Anterior cingulate cortex (tissue), 58 donors: ENCODE data around the gene TUBGCP2.
A peak's percentile ranks its signal among the peaks of the same experiment; 100 is the strongest.
"Not testable (repeated sequence)": the region's sequence is repeated elsewhere in the genome, so short reads cannot be mapped to it uniquely, and the experiment has no call there.

ENCODE experiments used
- DNase-seq, 58 donors: peaks; one replicate each; lab custom pipeline; 2025; lab: John Stamatoyannopoulos, UW

The TUBGCP2 gene

DNA sequence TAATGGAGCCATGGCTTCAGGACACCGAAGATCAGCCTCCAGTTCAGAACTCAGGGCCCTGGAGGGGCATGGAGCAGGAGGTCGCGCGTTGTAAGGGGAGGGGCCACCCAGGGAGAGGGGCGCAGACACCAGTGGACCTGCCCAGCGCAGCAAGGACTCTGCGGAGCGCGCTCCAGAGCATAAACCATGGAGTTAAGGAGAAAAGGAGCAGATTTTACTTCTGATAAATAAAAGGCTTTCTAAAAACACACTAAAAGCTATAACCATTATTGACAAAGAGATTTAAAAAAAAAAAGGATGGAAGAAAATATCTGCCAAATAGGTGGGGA, 17.5 kb upstream of the TUBGCP2 start:
- DNase-seq = no peak

DNA sequence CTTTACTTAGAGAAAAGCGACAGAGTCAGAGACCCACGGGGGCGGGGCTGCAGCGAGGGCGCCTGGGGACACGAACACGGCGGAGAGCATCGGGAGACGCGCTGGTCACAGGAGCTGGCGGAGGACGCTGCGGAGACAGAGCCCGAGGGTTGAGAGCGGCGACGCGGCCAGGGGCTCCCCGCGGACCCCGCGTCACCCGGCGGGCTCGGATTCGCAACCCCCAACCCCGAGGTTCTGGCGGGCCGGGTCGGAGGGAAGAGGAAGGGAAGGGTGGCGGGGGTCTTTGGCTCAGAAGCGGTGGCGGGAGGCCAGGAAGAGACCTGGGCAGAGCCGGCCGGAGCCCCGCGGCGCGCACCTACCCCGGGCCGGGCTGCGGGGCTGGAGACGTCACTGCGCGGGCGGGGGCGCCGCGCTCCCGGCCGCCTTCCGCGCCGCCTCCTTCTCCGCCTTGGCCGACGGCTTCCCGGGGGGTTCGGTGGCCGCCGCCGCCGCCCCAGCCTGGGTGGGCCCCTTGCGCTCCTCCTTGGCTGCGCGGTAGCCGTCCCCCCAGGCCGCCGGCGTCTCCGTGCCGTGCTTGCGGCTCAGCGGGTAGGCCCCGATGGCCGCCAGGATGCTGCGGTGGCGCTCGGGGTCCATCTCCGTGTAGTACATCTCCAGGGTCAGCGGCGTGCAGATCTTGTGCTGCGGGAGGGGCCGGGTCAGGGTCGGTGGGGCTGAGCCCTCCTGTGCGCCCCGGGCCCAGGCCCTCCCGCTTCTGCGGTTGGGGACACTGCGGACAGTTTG, 17.0 kb upstream of the TUBGCP2 start:
- DNase-seq = no peak

DNA sequence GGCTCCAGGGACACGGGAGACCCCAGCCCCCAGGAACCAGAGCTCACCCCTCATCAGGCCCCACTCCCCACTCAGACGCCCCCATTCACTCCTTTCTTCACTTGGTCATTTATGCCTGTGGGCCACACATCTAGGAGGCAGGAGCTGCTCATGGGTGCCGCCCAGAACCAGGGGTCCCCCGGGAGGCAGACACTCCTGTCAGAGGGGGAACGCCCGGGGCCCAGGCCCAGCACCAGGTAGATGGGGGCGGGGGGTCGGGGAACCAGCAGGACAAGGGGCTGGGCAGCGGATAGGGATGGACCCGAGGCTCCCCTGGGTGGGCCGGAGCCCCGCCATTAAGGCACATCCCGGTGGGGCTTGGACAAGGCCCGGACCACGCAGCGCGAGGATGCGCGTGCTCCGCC, 16.2 kb upstream of the TUBGCP2 start:
- no peak for DNase-seq

DNA sequence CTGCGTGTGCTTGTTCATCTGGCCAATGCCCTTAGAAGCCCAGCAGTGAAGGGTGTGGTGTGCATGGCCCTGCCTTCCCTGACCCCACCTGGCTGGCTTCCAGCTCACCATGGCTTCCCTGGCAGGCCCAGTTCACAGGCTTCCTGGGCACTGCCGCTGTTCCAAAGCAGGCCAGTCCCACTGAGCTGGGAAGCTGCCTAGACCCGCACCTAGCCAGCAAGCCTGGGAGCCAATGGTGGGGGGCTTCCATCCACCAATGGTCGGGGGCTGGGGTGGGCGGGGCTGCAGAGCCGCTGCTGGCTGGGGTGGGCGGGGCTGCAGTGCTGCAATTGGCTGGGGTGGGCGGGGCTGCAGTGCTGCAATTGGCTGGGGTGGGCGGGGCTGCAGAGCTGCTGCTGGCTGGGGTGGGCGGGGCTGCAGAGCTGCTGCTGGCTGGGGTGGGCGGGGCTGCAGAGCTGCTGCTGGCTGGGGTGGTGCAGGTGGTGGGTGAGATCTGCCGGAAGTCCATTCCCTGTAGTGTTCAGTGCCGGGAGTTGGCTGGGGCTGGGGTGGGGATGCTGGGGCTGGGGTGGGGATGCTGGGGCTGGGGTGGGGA, 15.6 kb upstream of the TUBGCP2 start:
- peak in 26 of 58 donors; percentile 18 to 79 (median 44) for DNase-seq

DNA sequence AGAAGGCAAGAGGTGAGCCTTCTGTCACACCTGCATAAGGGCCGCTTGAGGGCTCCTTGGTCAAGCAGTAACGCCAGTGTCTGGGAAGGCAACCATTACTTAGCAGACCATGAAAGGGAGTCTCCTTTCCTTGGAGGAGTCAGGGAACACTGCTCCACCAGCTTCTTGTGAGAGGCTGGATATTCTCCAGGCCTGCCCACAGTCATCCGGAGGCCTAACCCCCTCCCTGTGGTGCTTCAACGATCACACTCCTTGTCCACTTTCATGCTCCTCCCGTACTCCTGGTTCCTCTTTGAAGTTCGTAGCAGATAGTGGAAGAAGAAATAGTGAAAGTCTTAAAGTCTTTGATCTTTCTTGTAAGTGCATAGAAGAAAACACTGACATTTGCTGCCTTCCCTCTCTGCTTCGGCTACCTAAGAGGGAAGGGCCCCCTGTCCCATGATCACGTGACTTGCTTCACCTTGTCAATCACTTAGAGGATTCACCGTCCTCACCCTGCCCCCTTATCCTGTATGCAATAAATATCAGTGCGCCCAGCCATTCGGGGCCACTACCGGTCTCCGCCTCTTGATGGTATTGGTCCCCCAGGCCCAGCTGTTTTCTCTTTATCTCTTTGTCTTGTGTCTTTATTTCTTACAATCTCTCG, 13.5 kb upstream of the TUBGCP2 start:
- DNase-seq = not testable (repeated sequence)

DNA sequence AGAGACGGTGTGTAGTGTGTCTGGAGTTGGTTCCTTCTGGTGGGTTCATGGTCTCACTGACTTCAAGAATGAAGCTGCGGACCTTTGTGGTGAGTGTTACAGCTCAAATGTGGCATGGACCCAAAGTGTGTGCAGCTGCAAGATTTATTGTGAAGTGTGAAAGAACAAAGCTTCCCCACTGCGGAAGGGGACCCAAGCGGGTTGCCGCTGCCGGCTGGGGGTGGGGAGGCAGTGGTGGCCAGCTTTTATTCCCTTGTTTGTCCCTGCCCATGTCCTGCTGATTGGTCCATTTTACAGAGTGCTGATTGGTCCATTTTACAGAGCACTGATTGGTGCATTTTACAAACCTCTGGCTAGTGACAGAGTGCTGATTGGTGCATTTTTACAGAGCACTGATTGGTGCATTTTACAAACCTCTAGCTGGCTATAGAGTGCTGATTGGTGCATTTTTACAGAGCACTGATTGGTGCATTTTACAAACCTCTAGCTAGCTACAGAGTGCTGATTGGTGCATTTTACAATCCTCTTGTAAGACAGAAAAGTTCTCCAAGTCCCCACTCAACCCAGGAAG, 12.3 kb upstream of the TUBGCP2 start:
- not testable (repeated sequence) for DNase-seq

DNA sequence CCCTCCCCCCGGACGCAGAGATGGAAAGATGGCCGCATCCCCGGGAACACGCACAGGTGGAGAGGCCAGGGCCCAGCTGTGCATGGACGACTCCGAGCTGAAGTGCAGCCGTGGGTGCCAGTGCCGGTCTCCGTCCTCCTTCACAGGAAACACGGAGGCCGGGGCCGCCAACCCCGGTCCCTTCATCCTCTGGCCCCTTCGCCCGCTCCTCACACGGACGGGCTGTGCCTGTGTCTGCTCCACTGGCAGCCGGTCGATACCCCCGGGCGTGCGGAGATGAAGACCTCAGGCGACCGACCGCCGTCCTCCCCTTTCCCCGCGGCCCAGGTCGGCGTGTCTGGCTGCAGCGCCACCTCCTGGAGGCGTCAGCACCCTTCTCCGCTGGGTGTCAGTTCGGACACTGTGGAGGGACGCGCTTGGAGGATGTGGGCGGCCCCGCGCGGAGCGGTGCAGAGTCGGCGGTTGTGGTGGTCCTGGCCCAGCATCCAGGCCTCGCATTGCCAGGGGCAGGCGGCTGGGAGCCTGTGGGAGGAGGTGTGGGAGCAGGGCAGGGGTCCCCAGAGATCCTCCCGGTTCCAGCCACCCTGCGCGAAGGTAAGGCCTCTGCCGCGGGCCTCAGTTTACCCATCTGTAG, 9.9 kb upstream of the TUBGCP2 start:
- peak in 20 of 58 donors; percentile 9 to 66 (median 28) for DNase-seq

DNA sequence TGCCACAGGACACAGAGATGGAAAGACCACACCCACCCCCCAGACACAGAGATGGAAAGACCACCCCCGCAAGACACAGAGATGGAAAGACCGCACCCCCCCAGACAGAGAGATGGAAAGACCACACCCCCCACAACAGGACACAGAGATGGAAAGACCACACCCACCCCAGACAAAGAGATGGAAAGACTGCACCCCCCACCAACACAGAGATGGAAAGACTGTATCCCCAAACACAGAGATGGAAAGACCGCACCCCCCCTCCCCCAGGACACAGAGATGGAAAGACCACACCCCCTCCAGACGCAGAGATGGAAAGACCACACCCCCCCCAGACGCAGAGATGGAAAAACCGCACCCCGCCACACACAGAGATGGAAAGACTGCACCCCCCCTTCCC, 8.1 kb upstream of the TUBGCP2 start:
- no peak for DNase-seq

DNA sequence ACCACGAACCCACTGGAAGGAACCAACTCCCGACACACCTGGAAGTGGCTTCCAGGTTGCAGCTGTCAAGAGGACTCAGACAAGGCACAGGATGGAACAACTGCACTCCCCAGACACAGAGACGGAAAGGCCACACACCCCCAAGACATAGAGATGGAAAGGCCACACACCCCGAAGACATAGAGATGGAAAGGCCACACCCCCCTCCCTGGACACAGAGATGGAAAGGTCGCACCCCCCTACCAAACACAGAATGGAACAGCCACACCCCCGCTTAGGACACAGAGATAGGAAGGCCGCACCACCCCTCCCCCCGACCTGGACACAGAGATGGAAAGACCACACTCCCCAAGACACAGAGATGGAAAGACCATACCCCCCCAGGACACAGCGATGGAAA, 7.6 kb upstream of the TUBGCP2 start:
- no peak for DNase-seq

DNA sequence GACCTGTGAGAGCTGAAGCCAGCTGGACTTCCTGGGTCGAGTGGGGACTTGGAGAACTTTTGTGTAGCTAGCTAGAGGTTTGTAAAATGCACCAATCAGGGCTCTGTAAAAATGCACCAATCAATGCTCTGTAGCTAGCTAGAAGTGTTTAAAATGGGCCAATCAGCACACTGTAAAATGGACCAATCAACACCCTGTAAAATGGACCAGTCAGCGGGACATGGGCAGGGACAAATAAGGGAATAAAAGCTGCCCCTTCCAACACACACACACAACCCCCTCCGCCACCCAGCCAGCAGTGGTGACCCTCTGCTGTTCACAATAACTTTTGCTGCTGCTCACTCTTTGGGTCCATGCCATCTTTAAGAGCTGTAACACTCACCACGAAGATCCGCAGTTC, 7.2 kb upstream of the TUBGCP2 start:
- no peak for DNase-seq

DNA sequence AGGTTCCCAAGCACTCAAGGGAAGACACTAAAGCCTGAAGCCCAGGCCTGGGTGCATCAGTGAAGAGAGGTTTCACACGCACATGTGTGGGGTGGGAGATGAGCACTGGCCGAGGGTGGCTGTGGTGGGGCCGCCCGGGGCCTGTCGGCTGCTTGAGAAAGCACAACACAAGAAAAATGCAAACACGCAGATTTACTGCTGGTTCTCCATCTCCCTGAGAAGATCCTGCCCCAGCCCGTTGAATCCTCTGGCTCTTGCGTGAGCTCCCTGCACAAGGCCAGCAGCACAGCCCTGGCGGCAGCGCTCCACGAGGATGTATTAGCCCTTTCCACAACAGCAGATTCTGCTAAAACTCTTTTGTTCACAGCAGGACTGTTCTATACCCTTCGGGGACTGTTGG, 6.2 kb upstream of the TUBGCP2 start:
- no peak for DNase-seq

DNA sequence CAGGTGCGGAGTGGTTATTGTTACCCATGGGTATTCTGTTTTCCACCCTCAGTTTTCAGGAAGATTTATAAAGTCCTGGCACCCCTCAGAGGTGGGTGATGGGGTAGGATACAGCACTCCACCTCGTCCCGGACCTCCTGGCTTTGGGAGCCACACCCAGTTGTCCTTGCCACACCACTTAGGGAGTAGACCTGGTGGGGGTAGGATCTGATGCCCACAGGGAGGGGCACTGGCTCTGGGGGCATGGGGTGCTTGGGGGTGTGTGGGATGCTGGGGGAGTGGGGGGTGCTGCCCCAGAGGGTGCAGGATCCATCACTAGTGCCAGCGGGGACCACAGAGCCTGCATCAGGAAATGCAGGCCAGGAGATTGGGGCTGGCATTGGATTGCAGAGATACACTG, 4.5 kb upstream of the TUBGCP2 start:
- no peak for DNase-seq

DNA sequence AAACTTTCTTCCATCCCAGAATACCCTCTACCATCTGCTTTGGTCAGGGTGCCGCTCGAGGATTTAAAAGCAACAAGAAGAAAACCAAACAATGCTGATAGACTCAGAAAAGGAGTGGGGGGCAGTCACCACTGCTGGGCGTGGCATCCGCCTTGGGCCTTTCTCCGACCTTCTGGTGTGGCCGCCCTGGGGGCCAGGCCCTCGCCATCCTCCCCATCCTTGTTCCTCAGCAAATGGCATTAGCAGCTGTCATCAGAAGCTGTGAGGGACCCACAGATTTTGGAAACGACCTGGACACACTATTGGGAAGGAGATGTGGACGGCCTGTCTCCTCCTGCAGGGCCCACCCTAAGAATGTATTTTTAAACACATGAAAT, 4.1 kb upstream of the TUBGCP2 start:
- no peak for DNase-seq

DNA sequence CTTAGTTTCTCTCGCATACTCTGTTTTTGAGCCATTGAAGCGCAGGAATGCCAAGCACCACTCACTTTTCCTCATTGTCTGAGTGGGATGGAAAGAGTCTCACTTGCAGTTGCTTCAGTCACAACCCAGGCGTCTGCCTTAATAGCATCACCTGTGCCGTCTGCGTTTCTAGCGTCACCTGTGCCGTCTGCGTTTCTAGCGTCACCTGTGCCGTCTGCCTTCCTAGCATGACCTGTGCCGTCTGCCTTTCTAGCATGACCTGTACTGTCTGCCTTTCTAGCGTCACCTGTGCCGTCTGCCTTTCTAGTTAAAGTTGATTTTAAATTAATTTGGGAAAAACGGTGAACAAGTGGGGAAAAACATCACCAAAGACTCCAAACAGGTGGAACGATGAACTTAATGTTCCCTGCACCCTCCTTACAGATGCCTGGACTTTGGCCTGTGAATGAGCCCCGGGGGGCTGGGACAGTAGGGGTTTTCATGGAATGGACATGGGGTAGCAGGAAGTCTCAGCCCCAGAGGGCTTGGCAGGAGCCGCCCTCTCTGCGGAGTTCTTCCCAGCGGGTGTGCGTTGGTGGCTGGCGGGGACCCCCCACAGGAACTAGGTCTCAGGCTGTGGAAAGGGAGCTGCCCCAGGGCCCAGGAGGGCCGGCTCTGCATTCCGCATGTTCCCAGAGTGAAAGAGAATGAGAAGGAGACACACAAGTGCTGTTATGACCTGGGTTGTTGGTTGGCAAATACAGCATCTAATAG, 3.5 kb upstream of the TUBGCP2 start:
- DNase-seq = no peak

DNA sequence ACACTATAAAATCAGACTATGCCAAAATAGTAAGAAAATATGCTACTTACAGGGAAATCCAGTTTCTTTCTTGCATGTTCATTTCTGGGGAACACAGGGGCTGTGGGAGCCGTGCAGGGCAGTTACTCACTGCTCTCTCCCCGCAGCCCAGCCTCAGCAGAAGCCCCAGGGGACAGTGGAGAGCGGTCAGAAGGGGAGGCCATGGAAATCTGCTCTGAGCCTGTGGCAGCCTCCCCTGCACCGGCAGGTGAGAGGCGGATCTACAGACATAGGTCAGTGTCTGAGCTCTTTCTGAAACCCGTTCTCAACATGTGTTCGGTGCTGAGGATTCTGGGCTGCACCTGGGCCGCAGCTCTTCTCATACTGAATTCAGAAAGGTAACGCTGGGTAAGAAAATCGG, 2.9 kb upstream of the TUBGCP2 start:
- DNase-seq = no peak

DNA sequence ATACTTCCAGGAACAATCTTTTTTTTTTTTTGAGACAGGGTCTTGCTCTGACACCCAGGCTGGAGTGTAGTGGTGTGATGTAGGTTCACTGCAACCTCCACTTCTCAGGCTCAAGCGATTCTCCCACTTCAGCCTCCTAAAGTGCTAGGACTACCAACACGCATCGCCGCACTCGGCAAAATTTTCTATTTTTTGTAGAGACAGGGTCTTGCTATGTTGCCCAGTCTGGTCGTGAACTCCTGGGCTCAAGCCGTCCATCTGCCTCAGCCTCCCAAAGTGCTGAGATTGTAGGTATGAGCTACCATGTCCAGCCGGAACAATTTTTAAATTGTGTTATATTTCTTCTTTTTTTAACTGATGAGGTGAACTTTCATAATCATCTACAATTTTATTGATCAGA, 2.1 kb upstream of the TUBGCP2 start:
- no peak for DNase-seq

DNA sequence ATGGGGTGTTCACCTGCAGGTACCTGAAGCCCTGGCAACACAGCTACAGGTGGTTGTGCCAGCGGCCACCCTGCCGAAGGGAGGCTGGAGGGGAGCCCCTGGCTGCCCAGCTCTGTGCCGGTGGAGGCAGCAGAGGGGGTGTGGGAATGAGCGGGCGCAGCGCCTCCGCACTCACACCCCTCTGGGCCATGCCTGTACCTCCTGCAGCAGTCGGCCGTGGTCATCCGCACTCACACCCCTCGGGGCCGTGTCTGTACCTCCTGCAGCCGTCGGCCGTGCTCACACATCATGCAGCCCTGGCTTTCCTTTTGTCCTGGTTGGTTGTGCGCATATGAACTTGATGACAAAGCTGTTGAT, 1.7 kb upstream of the TUBGCP2 start:
- DNase-seq = no peak

DNA sequence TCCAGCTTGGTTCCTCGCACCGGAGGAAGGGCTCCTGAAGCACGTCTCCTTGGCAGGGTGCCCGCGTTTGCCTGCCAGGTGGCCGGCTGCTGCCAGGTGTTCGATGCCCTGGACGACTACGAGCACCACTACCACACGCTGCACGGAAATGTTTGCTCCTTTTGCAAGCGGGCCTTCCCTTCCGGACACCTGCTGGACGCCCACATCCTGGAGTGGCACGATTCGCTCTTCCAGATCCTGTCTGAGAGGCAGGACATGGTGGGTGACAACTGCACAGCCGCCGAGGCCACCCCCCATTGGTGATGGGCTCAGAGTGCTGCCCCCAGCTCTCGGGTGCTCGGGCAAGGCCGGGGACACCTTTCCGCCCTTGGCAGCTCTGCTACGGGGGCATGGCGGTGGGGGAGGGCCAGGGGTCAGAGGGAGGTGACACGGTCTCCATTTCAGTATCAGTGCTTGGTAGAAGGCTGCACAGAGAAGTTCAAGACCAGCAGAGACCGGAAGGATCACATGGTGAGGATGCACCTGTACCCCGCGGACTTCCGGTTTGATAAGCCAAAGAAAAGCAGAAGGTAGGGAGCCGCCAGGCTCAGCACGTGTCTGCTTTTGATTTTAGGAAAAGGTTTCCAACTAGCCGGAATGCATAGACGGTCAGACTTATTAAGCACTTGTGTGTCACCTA, 1.2 kb upstream of the TUBGCP2 start:
- no peak for DNase-seq

DNA sequence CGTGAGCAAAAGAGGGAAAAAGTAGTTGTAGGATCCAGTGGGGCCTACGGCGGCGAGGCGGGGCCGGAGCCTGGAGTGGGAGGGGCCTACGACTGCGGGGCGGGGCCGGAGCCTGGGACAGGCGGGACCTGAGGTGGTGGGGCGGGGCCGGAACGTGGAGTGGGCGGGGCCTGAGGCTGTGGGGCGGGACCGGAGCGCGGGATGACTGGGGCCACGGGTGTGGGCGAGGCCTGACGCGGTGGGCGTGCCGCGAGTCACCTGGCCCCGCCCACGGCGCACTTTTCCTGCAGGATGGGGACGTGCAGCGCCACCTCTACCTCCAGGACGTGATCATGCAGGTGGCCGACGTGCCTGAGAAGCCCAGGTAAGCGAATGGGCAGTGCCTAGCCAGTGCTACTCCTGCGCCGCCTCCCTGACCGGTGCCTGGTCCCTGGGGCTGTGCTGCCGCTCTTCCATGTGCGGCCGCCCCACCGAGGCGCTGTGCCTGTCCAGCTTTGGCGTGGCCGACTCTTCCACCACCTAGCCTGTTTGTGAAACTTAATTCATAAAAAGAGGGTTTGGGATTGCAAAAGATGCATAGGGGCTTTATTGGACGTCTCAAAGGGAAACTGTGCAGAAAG, 538 bp upstream of the TUBGCP2 start:
- DNase-seq = peak in 57 of 58 donors; percentile 54 to 95 (median 87)
